Neutrophil (primary cell): Measurements from ENCODE around the gene TRIM38.
"Not testable (repeated sequence)": the region's sequence is repeated elsewhere in the genome, so short reads cannot be mapped to it uniquely, and the experiment has no call there.

Experiments
- H3K27ac ChIP-seq: fragments of 200-600 bp; sonication (generic); 2 replicates; pipeline ENCODE4 v1.5.1; 2016; ENCODE audit warnings: mild to moderate bottlenecking, moderate library complexity
- H3K27me3 ChIP-seq: fragments of 200-600 bp; sonication (generic); 2 replicates; pipeline ENCODE4 v1.6.0; 2016; ENCODE audit warnings: mild to moderate bottlenecking
- H3K36me3 ChIP-seq: fragments of 200-600 bp; sonication (generic); 2 replicates; pipeline ENCODE4 v1.5.1; 2017
- H3K4me1 ChIP-seq, 2 experiments: fragments of 200-600 bp in 1 of 2; sonication (generic) in 1 of 2; 1 replicate in 1 of 2; 2 replicates in 1 of 2; pipeline versions ENCODE4 v1.5.1 to v1.6.1; 2013 to 2016; ENCODE audit warnings: low read depth in 1 of 2, low read length in 1 of 2, mild to moderate bottlenecking in 1 of 2, moderate library complexity in 1 of 2; ENCODE audit not compliant: control insufficient read depth in 1 of 2, insufficient read depth in 1 of 2
- H3K4me3 ChIP-seq, 2 experiments: fragments of 200-600 bp in 1 of 2; sonication (generic) in 1 of 2; 1 replicate in 1 of 2; 2 replicates in 1 of 2; pipeline ENCODE4 v1.5.1; 2013 to 2016; ENCODE audit warnings: low read depth in 1 of 2, low read length in 1 of 2, mild to moderate bottlenecking in 1 of 2, moderate library complexity in 1 of 2
- H3K9me3 ChIP-seq: fragments of 200-600 bp; sonication (generic); 2 replicates; pipeline ENCODE4 v1.5.1; 2016
- CTCF ChIP-seq: fragments of 200-600 bp; sonication (generic); IDR thresholded peaks from 2 replicates; pipeline ENCODE4 v1.5.1; 2016; ENCODE audit warnings: antibody characterized with exemption

Gene TRIM38

GRCh38 chr6:25927756-25928216 is 34.8 kb upstream of the TRIM38 start:
- TF ChIP-seq CTCF = no peak
- H3K4me1 ChIP-seq = no peaks in the 10 kb centered on the region

GRCh38 chr6:25928562-25929324 is 33.9 kb upstream of the TRIM38 start:
- no peak for TF ChIP-seq CTCF
- Histone ChIP-seq H3K4me1 (no peaks in the 10 kb centered on the region), H3K27me3 (no peaks in the 10 kb centered on the region), H3K27ac (no peak overlapping the region), H3K4me3 (no peak overlapping the region), H3K9me3 (no peaks in the 10 kb centered on the region), H3K36me3 (no peaks in the 10 kb centered on the region)

More at GRCh38 chr6:25927756-25928216, 34.8 kb upstream of the TRIM38 start:
- H3K9me3 ChIP-seq = no peaks in the 10 kb centered on the region
- no peak overlapping the region for H3K27ac ChIP-seq
- no peak overlapping the region for H3K4me3 ChIP-seq
- H3K36me3 ChIP-seq = no peaks in the 10 kb centered on the region
- no peaks in the 10 kb centered on the region for H3K27me3 ChIP-seq

GRCh38 chr6:25929785-25930184 is 32.8 kb upstream of the TRIM38 start:
- not testable (repeated sequence) for H3K27me3 ChIP-seq, H3K36me3 ChIP-seq, H3K4me3 ChIP-seq, H3K4me1 ChIP-seq, H3K27ac ChIP-seq, H3K9me3 ChIP-seq

GRCh38 chr6:25930532-25931410 is 31.8 kb upstream of the TRIM38 start, which contains the start of gene SLC17A2:
SLC17A2 (minus strand) TSS chr6:25930691; CDS start chr6:25925796, 4,895 bp downstream.
- H3K9me3 ChIP-seq = no peaks in the 10 kb centered on the region
- no peaks in the 10 kb centered on the region for H3K4me1 ChIP-seq
- no peak for TF ChIP-seq CTCF
- H3K27me3 ChIP-seq = no peaks in the 10 kb centered on the region
- H3K4me3 ChIP-seq = no peak within 1 kb of the TSS
- H3K27ac ChIP-seq = no peak within 1 kb of the TSS
- no peaks in the 10 kb centered on the region for H3K36me3 ChIP-seq

- H3K36me3 ChIP-seq = no peaks in the 10 kb centered on the region
- no peak overlapping the region for H3K4me3 ChIP-seq
- no peaks in the 10 kb centered on the region for H3K9me3 ChIP-seq
- no peaks in the 10 kb centered on the region for H3K27me3 ChIP-seq
- H3K27ac ChIP-seq = no peak overlapping the region
- no peak for TF ChIP-seq CTCF
- H3K4me1 ChIP-seq = no peaks in the 10 kb centered on the region
Observed at GRCh38 chr6:25931411-25931709, 31.2 kb upstream of the TRIM38 start.

- no peaks in the 10 kb centered on the region for H3K4me1 ChIP-seq
- H3K9me3 ChIP-seq = no peaks in the 10 kb centered on the region
- no peaks in the 10 kb centered on the region for H3K36me3 ChIP-seq
- no peak overlapping the region for H3K27ac ChIP-seq
- H3K4me3 ChIP-seq = no peak overlapping the region
- TF ChIP-seq CTCF = no peak
- no peaks in the 10 kb centered on the region for H3K27me3 ChIP-seq
Observed at GRCh38 chr6:25934156-25934555, 28.4 kb upstream of the TRIM38 start.
